HepG2 (cell line): ENCODE data around the gene ZBTB44. TPM values are rescaled to one million over a fixed set of nuclear protein-coding genes. Genes with fewer than 3 reads are reported as not detected.

ENCODE experiments used
- ATAC-seq: fragments of 200-7000 bp; cut with Tn5 transposase; 3 replicates; pipeline ENCODE4 v1.9.1; 2020; ENCODE audit warnings: mild to moderate bottlenecking, moderate library complexity
- BruUV-seq: library from RNA; stranded (reverse); fragments of 400-500 nt; replicated peaks from 2 replicates; lab custom pipeline; 2021; lab: Mats Ljungman, UMichigan
- CTCF ChIA-PET: fragments of 300-600 bp; formaldehyde crosslinking; extraction: SDS; loops from one replicate; lab custom pipeline; 2021; ENCODE audit warnings: low total read pairs, inconsistent platforms, low intra/inter-chr PET ratio; lab: Yijun Ruan, JAX
- POLR2A ChIA-PET: fragments of 350-600 bp; sonication (Branson Sonifier 250); formaldehyde crosslinking; loops from one replicate; lab custom pipeline; 2020; ENCODE audit warnings: antibody characterized with exemption, inconsistent platforms; lab: Yijun Ruan, JAX
- DNase-seq: peaks from one replicate; pipeline ENCODE4 v3.0.0-alpha.2; 2015; ENCODE audit warnings: low spot score
- FAIRE-seq: peaks from 3 replicates; lab custom pipeline; 2011; peaks lifted over from hg19 to GRCh38; lab: Jason Lieb, UNC
- H2AFZ ChIP-seq: one replicate; pipeline ENCODE4 v1.6.1; 2011; ENCODE audit warnings: low read length, inconsistent platforms
- H3K27ac ChIP-seq: fragments of 300-600 bp; 3 replicates; pipeline ENCODE4 v1.8.0; 2011; ENCODE audit warnings: mixed run types, mild to moderate bottlenecking, mixed read lengths, low read length, inconsistent platforms; ENCODE audit not compliant: insufficient read depth; ENCODE audit errors: extremely low read length
- H3K27me3 ChIP-seq, 2 experiments: fragments of 200-600 bp in 1 of 2; 2 replicates in 1 of 2; 3 replicates in 1 of 2; pipeline versions ENCODE4 v1.6.0 to v1.8.0; 2011; ENCODE audit warnings: low read length in 2 of 2, mild to moderate bottlenecking in 2 of 2, moderate library complexity in 2 of 2, inconsistent platforms in 1 of 2; ENCODE audit not compliant: insufficient read depth in 2 of 2, control insufficient read depth in 1 of 2
- H3K36me3 ChIP-seq, 2 experiments: fragments of 200-600 bp in 1 of 2; replicated peaks in 1 of 2; 2 replicates in 1 of 2; 3 replicates in 1 of 2; pipeline versions ENCODE4 v1.5.1 to v1.8.0; 2011; ENCODE audit warnings: low read length in 2 of 2, inconsistent platforms in 1 of 2; ENCODE audit not compliant: insufficient read depth in 2 of 2, control insufficient read depth in 1 of 2
- H3K4me1 ChIP-seq: 2 replicates; pipeline ENCODE4 v1.5.1; 2012; ENCODE audit warnings: low read length, inconsistent platforms; ENCODE audit not compliant: insufficient read depth
- H3K4me2 ChIP-seq: 2 replicates; pipeline ENCODE4 v1.6.0; 2011; ENCODE audit warnings: low read depth, low read length, inconsistent platforms
- H3K4me3 ChIP-seq, 3 experiments: fragments of 200-600 bp in 1 of 3; sonication (generic), shearing (Covaris generic) in 1 of 3; replicated peaks in 1 of 3; 2 replicates each; pipeline ENCODE4 v1.5.1; 2011 to 2016; ENCODE audit warnings: low read length in 3 of 3, inconsistent platforms in 2 of 3, low read depth in 2 of 3, mild to moderate bottlenecking in 2 of 3, control low read depth in 1 of 3, mixed read lengths in 1 of 3; ENCODE audit not compliant: insufficient read depth in 1 of 3
- H3K79me2 ChIP-seq: one replicate; pipeline ENCODE4 v1.6.1; 2011; ENCODE audit warnings: low read length, inconsistent platforms; ENCODE audit not compliant: insufficient read depth
- H3K9ac ChIP-seq: 2 replicates; pipeline ENCODE4 v1.6.0; 2011; ENCODE audit warnings: mild to moderate bottlenecking, low read depth, low read length, inconsistent platforms; ENCODE audit not compliant: insufficient read depth
- H3K9me3 ChIP-seq: 2 replicates; pipeline ENCODE4 v1.5.1; 2012; ENCODE audit warnings: mild to moderate bottlenecking, low read length
- H4K20me1 ChIP-seq: 2 replicates; pipeline ENCODE4 v1.6.0; 2011; ENCODE audit warnings: inconsistent platforms, mild to moderate bottlenecking, low read length, moderate library complexity; ENCODE audit not compliant: insufficient read depth
- CHCHD3 ChIP-seq: sonication (generic); formaldehyde crosslinking; IDR thresholded peaks from 2 replicates; pipeline ENCODE4 v1.8.0; 2022; ENCODE audit warnings: mild to moderate bottlenecking, missing genetic modification reagents, moderate library complexity
- HNRNPL ChIP-seq: fragments of 200-400 bp; formaldehyde crosslinking; IDR thresholded peaks from 2 replicates; pipeline ENCODE4 v1.6.1; 2017; ENCODE audit warnings: mild to moderate bottlenecking, low read depth, low read length
- NR2F2 ChIP-seq: IDR thresholded peaks from 2 replicates; pipeline ENCODE4 v1.6.1; 2012; ENCODE audit warnings: low read depth, inconsistent platforms, borderline replicate concordance
- POLR2AphosphoS2 ChIP-seq: IDR thresholded peaks from 2 replicates; pipeline ENCODE4 v1.6.1; 2011; ENCODE audit warnings: low read depth, low read length, improper control_type of control experiment
- POLR2AphosphoS5 ChIP-seq: IDR thresholded peaks from 2 replicates; pipeline ENCODE4 v1.6.1; 2012; ENCODE audit warnings: low read depth, low read length
- RARA ChIP-seq: IDR thresholded peaks from 2 replicates; pipeline ENCODE4 v1.6.1; 2016; ENCODE audit warnings: missing genetic modification reagents, missing compliant biosample characterization
- TAF1 ChIP-seq: sonication (generic); formaldehyde crosslinking; IDR thresholded peaks from 2 replicates; pipeline ENCODE4 v1.4.0; 2020; ENCODE audit warnings: missing genetic modification reagents
- TEAD3 ChIP-seq: optimal IDR thresholded peaks from 2 replicates; pipeline ENCODE3; 2016; ENCODE audit warnings: borderline replicate concordance
- ZNF230 ChIP-seq: sonication (generic); formaldehyde crosslinking; IDR thresholded peaks from 2 replicates; pipeline ENCODE4 v1.4.0; 2020; ENCODE audit warnings: mild to moderate bottlenecking, missing genetic modification reagents
- WGBS: methylation state at CpG from one replicate; pipeline ENCODE4 v1.1.6; 2017; ENCODE audit warnings: low lambda C conversion rate; 5-methylcytosine and 5-hydroxymethylcytosine counted together
- in situ Hi-C: cut with HindIII; loops from 2 replicates; pipeline ENCODE4 v1.10.0; 2017; ENCODE audit warnings: low pct_unique_long_range_greater_than_20kb; ENCODE audit not compliant: extremely low pct_ligation_motif_present
- intact Hi-C: fragments of 100-400 bp; cut with micrococcal nuclease; formaldehyde crosslinking; loops from one replicate; pipeline ENCODE4 v1.10.0; 2022; ENCODE audit not compliant: unreplicated experiment
- polyA plus RNA-seq, 8 experiments: library from polyadenylated mRNA; depleted of rRNA in 3 of 8; stranded (reverse) in 7 of 8; unstranded in 1 of 8; fragments of >200 nt; fragmentation: Illumina TruSeq in 4 of 8; extraction: Trizol in 4 of 8; gene quantifications; 2 replicates each; pipeline versions ENCODE4 v1.2.1 to v1.2.3, GENCODE V29; 2011 to 2016; ENCODE audit warnings: low read depth in 4 of 8, missing spikeins in 1 of 8, mixed read lengths in 1 of 8; ENCODE audit not compliant: insufficient read depth in 1 of 8
- total RNA-seq, 5 experiments: library from RNA; depleted of rRNA; stranded (reverse); fragments of >200 nt; fragmentation: Illumina TruSeq; extraction: Trizol; gene quantifications; 2 replicates each; pipeline ENCODE4 v1.2.3, GENCODE V29; 2016; ENCODE audit warnings: low read depth in 1 of 5
- TF ChIP-seq, protein P1 (sequence below): sonication (generic); formaldehyde crosslinking; IDR thresholded peaks from 2 replicates; pipeline ENCODE4 v1.5.0; 2020; ENCODE audit warnings: mild to moderate bottlenecking, missing genetic modification reagents
- TF ChIP-seq, protein P2 (sequence below): sonication (generic); formaldehyde crosslinking; IDR thresholded peaks from 2 replicates; pipeline ENCODE4 v1.4.0; 2020; ENCODE audit warnings: missing genetic modification reagents

Gene ZBTB44
- total and polyA plus RNA-seq, 2 of the 13 experiments (the other 11 are each of a cell fraction or from before 2014, with no cell fraction given) = 22.8 to 23.6 TPM

GRCh38 chr11:130217133-130218031, 97.3 kb downstream of the ZBTB44 start:
- BruUV-seq = no TSS peak
- Histone ChIP-seq H3K9ac (no peak overlapping the region), H3K4me2 (peak overlapping the region; percentile 35; the same call in 1 of the 2 replicates), H3K4me1 (peaks cover 35% of the 10 kb centered on the region), H3K27me3 (peaks cover 0 to 25% of the 10 kb centered on the region in 2 experiments; a peak in 4 of 5 replicates), H3K36me3 (no peaks in the 10 kb centered on the region), H3K79me2 (no peaks in the 10 kb centered on the region), H4K20me1 (no peaks in the 10 kb centered on the region), H3K27ac (no peak overlapping the region), H2AFZ (no peak overlapping the region), H3K4me3 (no peak overlapping the region), H3K9me3 (no peaks in the 10 kb centered on the region)
- TF ChIP-seq CHCHD3 (CRISPR knock-in tag) = no peak
- ChIA-PET POLR2A (no interaction called here), CTCF (no interaction called here)
- FAIRE-seq (no peak), DNase-seq (no peak), ATAC-seq (0 out of 3 replicates have a peak, but pooled peaks have one; percentile 6)
- intact Hi-C loops = no loop called here
- in situ Hi-C loops = loop anchor here (10.0 to 25.0 kb wide), 3 partner anchors 147 to 670 kb away; no protein-coding TSS in a partner anchor
- 61% methylated on average over 14 of the region's 21 CpGs for WGBS

- 15% methylated on average over 16 of the region's 17 CpGs for WGBS
- Histone ChIP-seq H2AFZ (no peak overlapping the region), H3K79me2 (no peaks in the 10 kb centered on the region), H3K9ac (no peak overlapping the region), H3K4me1 (peaks cover 37% of the 10 kb centered on the region), H3K36me3 (no peaks in the 10 kb centered on the region), H3K27ac (no peak overlapping the region), H3K27me3 (peaks cover 0 to 25% of the 10 kb centered on the region in 2 experiments; a peak in 4 of 5 replicates), H4K20me1 (no peaks in the 10 kb centered on the region), H3K9me3 (no peaks in the 10 kb centered on the region), H3K4me2 (peak overlapping the region; percentile 35), H3K4me3 (no peak overlapping the region; a peak in 1 of 6 replicates)
- in situ Hi-C loops (loop anchor here (10.0 to 25.0 kb wide), 3 partner anchors 148 to 671 kb away; no protein-coding TSS in a partner anchor), intact Hi-C loops (no loop called here)
- ChIA-PET CTCF (no interaction called here), POLR2A (no interaction called here)
- ATAC-seq = peak; percentile 8; the same call in 2 of the 3 replicates
- no peak for FAIRE-seq
- no TSS peak for BruUV-seq
- no peak for DNase-seq
- TF ChIP-seq HNRNPL (0 out of 2 replicates have a peak, but pooled peaks have one; percentile 31), NR2F2 (0 out of 2 replicates have a peak, but pooled peaks have one; percentile 39), POLR2AphosphoS5 (no peak), POLR2AphosphoS2 (no peak), RARA (CRISPR knock-in tag) (peak; percentile 48; the same call in 1 of the 2 replicates), TAF1 (no peak), ZNF230 (CRISPR knock-in tag) (no peak), TEAD3 (CRISPR knock-in tag) (peak; percentile 36)
- TF ChIP-seq, protein P1, sequence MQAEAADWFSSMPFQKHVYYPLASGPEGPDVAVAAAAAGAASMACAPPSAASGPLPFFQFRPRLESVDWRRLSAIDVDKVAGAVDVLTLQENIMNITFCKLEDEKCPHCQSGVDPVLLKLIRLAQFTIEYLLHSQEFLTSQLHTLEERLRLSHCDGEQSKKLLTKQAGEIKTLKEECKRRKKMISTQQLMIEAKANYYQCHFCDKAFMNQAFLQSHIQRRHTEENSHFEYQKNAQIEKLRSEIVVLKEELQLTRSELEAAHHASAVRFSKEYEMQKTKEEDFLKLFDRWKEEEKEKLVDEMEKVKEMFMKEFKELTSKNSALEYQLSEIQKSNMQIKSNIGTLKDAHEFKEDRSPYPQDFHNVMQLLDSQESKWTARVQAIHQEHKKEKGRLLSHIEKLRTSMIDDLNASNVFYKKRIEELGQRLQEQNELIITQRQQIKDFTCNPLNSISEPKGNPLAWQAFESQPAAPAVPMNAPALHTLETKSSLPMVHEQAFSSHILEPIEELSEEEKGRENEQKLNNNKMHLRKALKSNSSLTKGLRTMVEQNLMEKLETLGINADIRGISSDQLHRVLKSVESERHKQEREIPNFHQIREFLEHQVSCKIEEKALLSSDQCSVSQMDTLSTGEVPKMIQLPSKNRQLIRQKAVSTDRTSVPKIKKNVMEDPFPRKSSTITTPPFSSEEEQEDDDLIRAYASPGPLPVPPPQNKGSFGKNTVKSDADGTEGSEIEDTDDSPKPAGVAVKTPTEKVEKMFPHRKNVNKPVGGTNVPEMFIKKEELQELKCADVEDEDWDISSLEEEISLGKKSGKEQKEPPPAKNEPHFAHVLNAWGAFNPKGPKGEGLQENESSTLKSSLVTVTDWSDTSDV (CRISPR knock-in tag) = 0 out of 2 replicates have a peak, but pooled peaks have one; percentile 9
- TF ChIP-seq, protein P2, sequence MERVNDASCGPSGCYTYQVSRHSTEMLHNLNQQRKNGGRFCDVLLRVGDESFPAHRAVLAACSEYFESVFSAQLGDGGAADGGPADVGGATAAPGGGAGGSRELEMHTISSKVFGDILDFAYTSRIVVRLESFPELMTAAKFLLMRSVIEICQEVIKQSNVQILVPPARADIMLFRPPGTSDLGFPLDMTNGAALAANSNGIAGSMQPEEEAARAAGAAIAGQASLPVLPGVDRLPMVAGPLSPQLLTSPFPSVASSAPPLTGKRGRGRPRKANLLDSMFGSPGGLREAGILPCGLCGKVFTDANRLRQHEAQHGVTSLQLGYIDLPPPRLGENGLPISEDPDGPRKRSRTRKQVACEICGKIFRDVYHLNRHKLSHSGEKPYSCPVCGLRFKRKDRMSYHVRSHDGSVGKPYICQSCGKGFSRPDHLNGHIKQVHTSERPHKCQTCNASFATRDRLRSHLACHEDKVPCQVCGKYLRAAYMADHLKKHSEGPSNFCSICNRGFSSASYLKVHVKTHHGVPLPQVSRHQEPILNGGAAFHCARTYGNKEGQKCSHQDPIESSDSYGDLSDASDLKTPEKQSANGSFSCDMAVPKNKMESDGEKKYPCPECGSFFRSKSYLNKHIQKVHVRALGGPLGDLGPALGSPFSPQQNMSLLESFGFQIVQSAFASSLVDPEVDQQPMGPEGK (CRISPR knock-in tag) = peak; percentile 24; the same call in 1 of the 2 replicates
These were observed 98.1 kb downstream of the ZBTB44 start for GRCh38 chr11:130216591-130217132.
